NCI-H1930 (cell line): ENCODE measurements around the gene ADAMTSL1.

Source experiments
- DNase-seq, 2 experiments: peaks; one replicate each; lab custom pipeline; 2025; lab: John Stamatoyannopoulos, UW

ADAMTSL1 gene

DNA sequence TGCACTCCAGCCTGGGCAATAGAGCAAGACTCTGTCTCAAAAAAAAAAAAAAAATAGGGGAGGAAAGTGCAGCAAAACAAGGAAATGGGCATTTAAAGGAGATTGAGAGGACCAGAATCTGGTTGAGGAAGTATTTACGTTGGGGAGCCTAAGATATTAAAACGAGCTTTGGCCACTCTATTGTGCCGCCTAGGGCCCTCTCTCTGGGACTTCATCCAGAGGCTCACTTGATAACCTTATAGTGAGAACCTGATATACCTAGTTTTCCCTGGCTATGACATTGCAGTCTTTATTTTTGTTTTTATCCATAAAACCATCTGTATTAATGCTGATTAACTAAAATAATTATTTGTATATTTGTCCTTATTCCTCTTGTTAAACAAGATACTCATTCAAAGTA is 345.5 kb downstream of the ADAMTSL1 start:
- DNase-seq = no peak

- no peak for DNase-seq
These were observed 346.7 kb downstream of the ADAMTSL1 start for GRCh38 chr9:18820566-18821095.

DNA sequence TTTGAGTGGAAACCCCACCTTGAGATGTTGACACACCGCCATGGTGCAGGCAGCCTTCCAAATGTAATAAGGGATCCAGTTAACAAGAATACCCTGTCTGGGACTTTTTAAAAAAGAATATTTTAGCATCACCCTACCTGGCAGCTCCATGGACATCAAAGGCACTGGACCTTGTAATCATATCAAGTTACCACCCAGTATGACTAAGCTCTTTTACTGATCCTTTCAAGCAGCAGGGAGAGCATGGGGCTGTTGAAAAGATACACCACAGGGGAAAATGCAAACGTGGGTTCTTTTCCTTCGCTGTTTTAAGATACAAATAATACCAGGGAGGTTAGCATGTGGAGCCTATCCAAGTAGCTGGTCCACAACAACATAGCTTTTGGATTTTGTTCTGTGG is 347.8 kb downstream of the ADAMTSL1 start:
- no peak for DNase-seq

- no peak for DNase-seq
These were observed 348.9 kb downstream of the ADAMTSL1 start for GRCh38 chr9:18822850-18823249.

- no peak for DNase-seq
These were observed 350.2 kb downstream of the ADAMTSL1 start for GRCh38 chr9:18824095-18824666.

- no peak for DNase-seq
These were observed 351.8 kb downstream of the ADAMTSL1 start for GRCh38 chr9:18825656-18826170.

DNA sequence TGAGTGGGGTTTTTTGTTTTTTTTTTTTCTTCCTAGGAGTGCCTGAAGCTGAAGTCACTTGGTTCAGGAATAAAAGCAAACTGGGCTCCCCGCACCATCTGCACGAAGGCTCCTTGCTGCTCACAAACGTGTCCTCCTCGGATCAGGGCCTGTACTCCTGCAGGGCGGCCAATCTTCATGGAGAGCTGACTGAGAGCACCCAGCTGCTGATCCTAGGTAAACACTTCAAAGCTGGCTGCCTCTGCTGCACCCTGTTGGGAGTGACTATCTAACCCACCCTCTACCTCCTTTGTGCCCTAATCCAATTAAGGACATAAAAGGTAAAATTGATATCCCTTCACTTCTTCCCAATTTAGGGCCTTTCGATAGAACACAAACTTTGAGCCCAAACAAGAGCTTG is 352.3 kb downstream of the ADAMTSL1 start:
- no peak for DNase-seq

DNA sequence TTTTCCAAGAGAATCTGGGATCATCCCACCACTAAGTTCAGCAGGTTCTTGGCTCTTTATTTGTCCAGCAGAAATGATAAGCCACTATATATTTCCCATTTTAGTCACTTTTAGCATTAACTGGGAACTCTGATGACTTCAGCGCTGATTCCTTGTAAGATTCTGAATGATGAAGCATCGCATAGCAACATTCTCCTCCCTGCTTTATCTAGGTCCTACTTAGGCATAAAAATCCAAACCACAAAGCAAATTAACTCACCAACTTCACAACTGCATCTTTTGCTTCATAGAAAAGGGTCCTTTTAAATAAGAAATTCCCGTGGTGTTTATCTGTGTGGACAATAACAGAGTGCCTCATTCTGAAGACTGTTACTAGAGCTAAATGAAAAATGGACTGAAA is 355.1 kb downstream of the ADAMTSL1 start:
- DNase-seq = no peak

DNA sequence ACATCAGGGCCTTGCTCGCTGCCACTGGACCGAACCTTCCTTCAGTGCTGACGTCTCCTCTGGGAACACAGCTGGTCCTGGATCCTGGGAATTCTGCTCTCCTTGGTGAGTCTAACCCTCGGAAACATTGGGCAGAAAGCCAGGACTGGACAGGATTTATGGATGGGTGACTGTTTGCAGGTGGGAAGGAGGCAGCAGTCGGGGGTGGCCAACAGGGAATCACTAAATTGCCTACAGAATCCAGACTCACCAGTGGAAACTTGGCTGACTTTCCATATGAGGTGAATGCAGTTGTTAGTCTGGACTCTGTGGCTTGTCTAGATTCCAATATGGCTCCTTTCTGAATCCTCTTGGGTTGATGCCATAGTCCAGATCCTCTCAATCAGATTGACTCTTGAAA is 355.9 kb downstream of the ADAMTSL1 start:
- no peak for DNase-seq

DNA sequence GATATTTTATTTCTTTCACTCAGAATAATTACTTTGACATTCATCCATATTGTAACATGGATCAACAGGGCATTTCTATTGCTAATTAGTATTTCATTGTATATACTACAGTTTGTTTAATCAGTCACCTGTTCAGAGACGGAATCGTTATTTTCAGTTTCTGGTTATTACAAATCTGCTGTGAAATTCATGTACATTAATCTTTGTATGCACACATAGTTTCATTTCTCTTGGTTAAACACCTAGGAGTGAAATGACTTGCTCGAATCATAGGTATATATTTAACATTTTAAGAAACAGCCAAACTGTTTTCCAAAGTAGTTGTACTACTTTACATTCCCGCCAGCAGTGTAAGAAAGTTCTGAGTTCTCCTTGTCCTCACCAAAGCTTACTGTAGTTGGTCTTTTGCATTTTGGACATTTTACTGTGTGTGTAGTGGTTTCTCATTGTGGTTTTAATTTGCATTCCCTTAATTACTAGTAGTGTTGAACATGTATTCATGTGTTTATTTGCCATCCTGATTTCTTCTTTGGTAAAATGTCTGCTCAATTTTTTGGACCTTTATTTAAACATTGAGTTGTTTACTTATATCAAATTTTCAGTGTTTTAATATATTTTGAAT is 360.9 kb downstream of the ADAMTSL1 start:
- DNase-seq = no peak

DNA sequence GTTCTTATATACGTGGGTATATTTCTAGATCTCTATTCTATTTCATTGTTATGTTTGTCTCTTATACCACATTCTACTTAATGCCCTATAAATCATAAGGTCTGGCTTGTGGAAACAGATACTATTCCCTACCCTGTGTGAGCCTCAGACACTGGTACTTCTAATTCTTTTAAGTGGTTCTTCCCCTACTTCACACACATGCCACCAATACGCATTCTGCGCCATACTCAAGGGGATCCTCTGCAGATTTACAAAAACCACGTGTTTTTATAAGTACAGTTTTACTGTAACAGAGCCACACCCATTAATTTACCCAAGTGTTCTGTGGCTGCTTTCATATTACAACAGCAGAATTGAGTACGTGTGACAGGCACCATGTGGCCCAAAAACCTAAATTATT is 363.4 kb downstream of the ADAMTSL1 start:
- DNase-seq = no peak

DNA sequence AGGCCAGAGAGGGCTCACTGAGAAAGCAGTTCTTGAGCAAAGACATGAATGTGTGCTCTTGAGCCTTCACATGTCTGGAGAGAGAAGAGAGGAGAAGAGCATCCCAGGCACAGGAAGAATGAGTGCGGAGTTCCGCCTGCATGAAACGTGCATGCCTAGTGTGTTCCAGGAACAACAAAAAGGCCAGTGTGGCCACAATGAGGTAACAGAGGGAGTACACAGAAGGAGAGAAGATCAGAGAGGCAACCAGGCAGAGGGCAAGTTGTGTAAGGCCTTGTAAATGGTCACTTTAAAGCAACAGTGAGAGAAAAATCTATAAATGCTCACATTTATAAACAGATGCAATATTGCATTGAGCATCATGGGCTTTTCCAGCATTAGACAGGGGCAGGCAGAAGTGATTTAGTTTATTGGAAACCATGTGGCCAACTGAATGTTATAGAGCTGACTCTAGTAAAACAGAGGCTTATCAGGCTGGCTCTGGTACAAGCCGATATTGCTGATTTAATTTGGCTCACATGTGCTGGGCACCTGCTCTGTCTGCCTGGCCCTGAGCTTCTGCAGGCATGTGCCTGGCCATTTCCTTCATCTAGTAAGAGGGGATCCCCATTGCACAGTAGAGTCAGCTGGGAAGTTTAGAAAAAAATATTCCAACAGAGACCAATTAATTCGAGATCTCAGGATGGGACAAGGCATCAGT is 373.8 kb downstream of the ADAMTSL1 start:
- no peak for DNase-seq

GRCh38 chr9:18848657-18849056 is 374.7 kb downstream of the ADAMTSL1 start:
- no peak for DNase-seq

GRCh38 chr9:18849270-18849669 is 375.3 kb downstream of the ADAMTSL1 start:
- no peak for DNase-seq

GRCh38 chr9:18849890-18850677 is 376.1 kb downstream of the ADAMTSL1 start:
- DNase-seq = no peak

DNA sequence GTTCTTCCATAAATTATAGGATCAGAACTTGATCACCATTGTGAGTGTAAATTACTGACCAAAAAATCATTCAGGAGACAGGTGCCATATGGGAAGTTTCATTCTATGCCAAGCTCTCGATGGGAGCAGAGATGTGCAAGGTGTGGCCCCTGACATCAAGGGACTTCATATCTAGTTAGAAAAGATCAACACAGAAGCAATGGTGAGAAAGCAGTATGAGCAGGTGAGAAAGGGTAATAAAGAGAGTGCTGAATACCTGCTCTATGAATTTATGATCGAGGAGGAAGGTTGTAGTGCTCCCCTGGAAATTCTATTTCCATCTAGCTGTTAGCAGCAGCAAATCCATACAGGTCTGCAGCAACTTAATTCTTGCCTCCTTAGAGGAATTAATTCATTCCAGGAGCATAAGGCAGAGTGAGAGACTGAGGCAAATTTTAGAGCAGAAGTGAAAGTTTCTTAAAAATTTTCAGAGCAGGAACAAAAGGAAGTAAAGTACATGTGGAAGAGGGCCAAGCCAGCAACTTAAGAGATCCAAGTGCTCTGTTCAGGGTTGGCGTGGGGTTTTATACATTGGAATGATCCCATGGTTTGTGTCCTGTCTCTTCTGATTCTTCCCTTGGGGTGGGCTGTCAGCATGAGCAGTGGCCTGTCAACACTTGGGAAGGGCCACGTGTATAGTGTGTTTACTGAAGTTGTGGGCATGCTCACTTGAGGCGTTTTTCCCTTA is 377.3 kb downstream of the ADAMTSL1 start:
- no peak for DNase-seq

- no peak for DNase-seq
These were observed 381.7 kb downstream of the ADAMTSL1 start for GRCh38 chr9:18855656-18856055.

DNA sequence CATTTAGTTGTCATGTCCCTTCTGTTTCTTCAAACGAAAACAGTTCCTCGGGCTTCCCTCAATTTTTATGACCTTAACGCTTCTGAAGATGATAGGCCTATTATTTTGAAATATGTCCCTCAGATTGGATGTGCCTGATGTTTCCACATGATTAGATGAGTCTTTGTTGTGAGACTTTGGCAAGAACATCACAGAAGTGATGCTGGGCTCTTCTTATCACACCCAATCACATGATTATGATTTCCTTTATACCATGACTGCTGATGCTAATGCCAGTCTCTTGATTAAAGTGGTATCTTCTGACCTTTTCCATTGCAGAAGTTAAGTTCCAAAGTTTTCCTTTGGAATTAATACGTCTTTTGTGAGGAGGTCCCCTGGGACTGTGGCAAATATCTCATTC is 383.4 kb downstream of the ADAMTSL1 start:
- DNase-seq = no peak

GRCh38 chr9:18857769-18858168 is 383.8 kb downstream of the ADAMTSL1 start:
- no peak for DNase-seq

DNA sequence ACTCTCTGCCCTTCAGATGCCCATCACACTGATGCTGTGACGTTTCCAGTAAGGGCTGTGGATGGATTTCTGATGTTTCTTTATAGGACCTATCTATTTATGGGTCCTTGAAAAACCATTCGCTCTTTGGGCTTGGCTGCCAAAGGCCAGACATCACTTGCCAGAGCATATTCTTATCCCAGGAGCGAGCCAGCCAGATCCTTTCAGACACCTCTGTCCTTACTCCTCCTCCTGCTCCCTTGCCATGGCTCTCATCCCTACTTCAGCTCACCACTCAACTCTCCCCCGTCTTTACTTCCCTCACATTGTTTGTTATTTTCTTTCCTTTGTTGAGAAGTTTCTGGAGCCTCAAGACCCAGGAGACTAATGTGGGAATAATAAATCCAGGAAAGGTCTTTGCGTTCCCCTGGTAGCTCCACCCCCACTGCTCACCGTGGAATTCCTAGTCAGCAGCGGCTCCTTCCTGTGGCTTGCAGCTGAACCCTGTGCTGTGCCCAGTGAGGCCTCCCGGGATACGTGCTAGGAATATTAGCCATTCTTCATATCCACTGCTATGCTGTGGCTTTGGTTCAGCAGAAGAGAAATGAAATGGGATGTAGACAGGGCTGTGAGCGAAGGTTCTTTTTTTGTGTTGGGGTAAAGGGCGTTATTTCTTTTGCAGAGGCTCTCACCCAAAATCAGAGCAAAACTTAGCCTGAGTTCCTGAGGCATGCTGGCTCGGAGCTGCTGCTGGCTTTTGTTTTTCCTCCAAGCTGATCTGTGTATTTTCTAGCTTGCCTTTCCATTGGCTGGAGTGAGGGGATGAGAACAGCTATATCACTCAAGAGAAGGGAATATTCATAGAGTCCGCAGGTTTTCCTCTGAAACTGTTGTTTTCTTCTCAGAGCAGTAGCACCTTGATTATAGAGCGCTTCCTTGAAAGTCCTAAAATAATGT is 387.9 kb downstream of the ADAMTSL1 start:
- no peak for DNase-seq

GRCh38 chr9:18863791-18864190 is 389.8 kb downstream of the ADAMTSL1 start:
- DNase-seq = no peak
